Caco-2 (cell line): ENCODE data around the gene GRID1. TPM values are rescaled to one million over a fixed set of nuclear protein-coding genes. Genes with fewer than 3 reads are reported as not detected.

Source experiments
- BruUV-seq: library from RNA; stranded (reverse); fragments of 400-500 nt; replicated peaks from 2 replicates; lab custom pipeline; 2021; lab: Mats Ljungman, UMichigan
- CTCF ChIA-PET: fragments of 300-600 bp; sonication (Branson Sonifier 250); formaldehyde crosslinking; loops from one replicate; lab custom pipeline; 2022; ENCODE audit warnings: antibody characterized with exemption; lab: Charles Lee
- POLR2A ChIA-PET: fragments of 300-600 bp; sonication (Branson Sonifier 250); formaldehyde crosslinking; loops from one replicate; lab custom pipeline; 2022; ENCODE audit warnings: antibody characterized with exemption; lab: Charles Lee
- DNase-seq, 2 experiments: peaks; one replicate each; pipeline versions ENCODE4 v3.0.0 to v3.0.0-alpha.2; 2020 to 2022
- H3K27me3 ChIP-seq: replicated peaks from 2 replicates; pipeline ENCODE4 v1.6.0; 2011; ENCODE audit warnings: low read length; ENCODE audit not compliant: control insufficient read depth, insufficient read depth
- H3K36me3 ChIP-seq: 2 replicates; pipeline ENCODE4 v1.5.1; 2011; ENCODE audit warnings: low read length; ENCODE audit not compliant: control insufficient read depth, insufficient read depth
- H3K4me1 ChIP-seq: fragments of 250-450 bp; sonication (Bioruptor Pico); 2 replicates; pipeline ENCODE4 v1.5.1; 2020; ENCODE audit warnings: mild to moderate bottlenecking
- H3K4me3 ChIP-seq: 2 replicates; pipeline ENCODE4 v1.5.1; 2011; ENCODE audit warnings: low read depth, mild to moderate bottlenecking, control low read depth, low read length
- H3K9me3 ChIP-seq: fragments of 250-450 bp; sonication (Bioruptor Pico); 2 replicates; pipeline ENCODE4 v1.5.1; 2020; ENCODE audit warnings: mild to moderate bottlenecking, moderate library complexity
- H3K27ac Mint-ChIP-seq: one replicate; pipeline ENCODE4 v1.8.0; 2022; ENCODE audit warnings: mixed read lengths; ENCODE audit not compliant: unreplicated experiment
- H3K27me3 Mint-ChIP-seq: one replicate; pipeline ENCODE4 v1.8.0; 2022; ENCODE audit warnings: mixed read lengths; ENCODE audit not compliant: insufficient read depth, unreplicated experiment
- H3K36me3 Mint-ChIP-seq: one replicate; pipeline ENCODE4 v1.8.0; 2022; ENCODE audit warnings: mild to moderate bottlenecking, mixed read lengths; ENCODE audit not compliant: insufficient read depth, unreplicated experiment
- H3K4me1 Mint-ChIP-seq: one replicate; pipeline ENCODE4 v1.8.0; 2022; ENCODE audit warnings: low read depth, mixed read lengths; ENCODE audit not compliant: unreplicated experiment
- H3K4me3 Mint-ChIP-seq: one replicate; pipeline ENCODE4 v1.8.0; 2022; ENCODE audit warnings: mild to moderate bottlenecking, moderate library complexity, mixed read lengths; ENCODE audit not compliant: unreplicated experiment
- H3K9me3 Mint-ChIP-seq: one replicate; pipeline ENCODE4 v1.8.0; 2022; ENCODE audit warnings: mixed read lengths; ENCODE audit not compliant: unreplicated experiment
- CTCF ChIP-seq, 2 experiments: fragments of 200-600 bp in 1 of 2; IDR thresholded peaks; 1 replicate in 1 of 2; 2 replicates in 1 of 2; pipeline versions ENCODE4 v1.5.1 to v1.8.0; 2011 to 2022; ENCODE audit warnings: antibody characterized with exemption in 1 of 2, control low read depth in 1 of 2, inconsistent platforms in 1 of 2, low read depth in 1 of 2, low read length in 1 of 2, mild to moderate bottlenecking in 1 of 2, moderate library complexity in 1 of 2; ENCODE audit not compliant: insufficient read depth in 1 of 2, severe bottlenecking in 1 of 2, unreplicated experiment in 1 of 2
- intact Hi-C: fragments of 100-400 bp; cut with micrococcal nuclease; formaldehyde crosslinking; loops from one replicate; pipeline ENCODE4 v1.10.0; 2022; ENCODE audit not compliant: unreplicated experiment
- total RNA-seq: library from RNA; stranded (reverse); gene quantifications from 2 replicates; pipeline ENCODE4 v1.2.3, GENCODE V29; 2022

Gene GRID1
- total RNA-seq, 1 experiment from 2014 or later = 8.0 TPM

- Mint-ChIP-seq H3K9me3 (no peaks in the 10 kb centered on the region), H3K27me3 (peaks cover 8% of the 10 kb centered on the region), H3K4me3 (no peak overlapping the region), H3K36me3 (no peaks in the 10 kb centered on the region), H3K27ac (no peak overlapping the region), H3K4me1 (no peaks in the 10 kb centered on the region)
- Histone ChIP-seq H3K9me3 (no peaks in the 10 kb centered on the region), H3K27me3 (no peaks in the 10 kb centered on the region), H3K4me3 (no peak overlapping the region), H3K4me1 (no peaks in the 10 kb centered on the region), H3K36me3 (no peaks in the 10 kb centered on the region)
- ChIA-PET POLR2A (no interaction called here), CTCF (interaction anchor here (0.5 kb wide), 1 partner anchor 98 kb away, joined by 5 read pairs; no protein-coding TSS in a partner anchor)
- no peak for TF ChIP-seq CTCF (IDR thresholded peaks at IDR 0.05; ENCODE audit: insufficient read depth in 1 of 2, low read depth in 1 of 2, low read length in 1 of 2, severe bottlenecking in 1 of 2, unreplicated experiment in 1 of 2)
- DNase-seq = no peak
- intact Hi-C loops = no loop called here
- BruUV-seq = no TSS peak
These were observed 320.7 kb downstream of the GRID1 start for GRCh38 chr10:86045896-86046295.

GRCh38 chr10:86044029-86044428 lies 322.6 kb downstream of the GRID1 start:
- no peak for TF ChIP-seq CTCF (IDR thresholded peaks at IDR 0.05; ENCODE audit: insufficient read depth in 1 of 2, low read depth in 1 of 2, low read length in 1 of 2, severe bottlenecking in 1 of 2, unreplicated experiment in 1 of 2)
- Mint-ChIP-seq H3K27ac (no peak overlapping the region), H3K36me3 (no peaks in the 10 kb centered on the region), H3K27me3 (peaks cover 9% of the 10 kb centered on the region), H3K4me1 (no peaks in the 10 kb centered on the region), H3K9me3 (no peaks in the 10 kb centered on the region), H3K4me3 (no peak overlapping the region)
- H3K4me1 ChIP-seq = no peaks in the 10 kb centered on the region
- no peaks in the 10 kb centered on the region for H3K27me3 ChIP-seq
- no peaks in the 10 kb centered on the region for H3K36me3 ChIP-seq
- no TSS peak for BruUV-seq
- no peak for DNase-seq
- intact Hi-C loops = no loop called here
- 0 out of 2 replicates have a peak, but pooled peaks cover 5% of the 10 kb centered on the region for H3K9me3 ChIP-seq
- H3K4me3 ChIP-seq = no peak overlapping the region
- ChIA-PET CTCF (no interaction called here), POLR2A (no interaction called here)

- no peaks in the 10 kb centered on the region for H3K36me3 ChIP-seq
- Mint-ChIP-seq H3K4me1 (no peaks in the 10 kb centered on the region), H3K27ac (no peak overlapping the region), H3K27me3 (peaks cover 11% of the 10 kb centered on the region), H3K4me3 (no peak overlapping the region), H3K36me3 (no peaks in the 10 kb centered on the region), H3K9me3 (no peaks in the 10 kb centered on the region)
- H3K4me1 ChIP-seq = no peaks in the 10 kb centered on the region
- no peaks in the 10 kb centered on the region for H3K27me3 ChIP-seq
- no peak overlapping the region for H3K4me3 ChIP-seq
- TF ChIP-seq CTCF (IDR thresholded peaks at IDR 0.05; ENCODE audit: insufficient read depth in 1 of 2, low read depth in 1 of 2, low read length in 1 of 2, severe bottlenecking in 1 of 2, unreplicated experiment in 1 of 2) = no peak
- POLR2A ChIA-PET = no interaction called here
- no TSS peak for BruUV-seq
- CTCF ChIA-PET = interaction anchor here (1.1 kb wide), 1 partner anchor 57 kb away, joined by 3 read pairs; no protein-coding TSS in a partner anchor
- 0 out of 2 replicates have a peak, but pooled peaks cover 5% of the 10 kb centered on the region for H3K9me3 ChIP-seq
- intact Hi-C loops = no loop called here
- no peak for DNase-seq
These were observed 323.4 kb downstream of the GRID1 start for GRCh38 chr10:86043236-86043635.
